Activated CD8-positive, alpha-beta memory T cell treated with anti-CD3 and anti-CD28 coated beads for 48 hours (primary cell): Measurements from ENCODE around the gene VPS50.
"Not testable (repeated sequence)": the region's sequence is repeated elsewhere in the genome, so short reads cannot be mapped to it uniquely, and the experiment has no call there.

Experiments used
- DNase-seq, 3 experiments: peaks; one replicate each; pipeline ENCODE4 v3.0.0-alpha.2; 2020; ENCODE audit warnings: low read depth in 2 of 3, low spot score in 2 of 3

Gene VPS50

GRCh38 chr7:93331706-93332105 is 99.5 kb downstream of the VPS50 start:
- no peak for DNase-seq

- no peak for DNase-seq
These were observed 100.0 kb downstream of the VPS50 start for GRCh38 chr7:93332172-93332571.

- no peak for DNase-seq
These were observed 104.9 kb downstream of the VPS50 start for GRCh38 chr7:93337052-93337451.

- DNase-seq: not testable (repeated sequence)
These were observed 110.0 kb downstream of the VPS50 start for GRCh38 chr7:93342178-93342577.

- DNase-seq: no peak
These were observed 118.2 kb downstream of the VPS50 start for GRCh38 chr7:93350338-93350737.

- no peak for DNase-seq
These were observed 120.7 kb downstream of the VPS50 start for GRCh38 chr7:93352881-93353280.

GRCh38 chr7:93354815-93355214 is 122.6 kb downstream of the VPS50 start:
- DNase-seq: no peak

- DNase-seq: no peak
These were observed 127.5 kb downstream of the VPS50 start for GRCh38 chr7:93359520-93360198.

GRCh38 chr7:93361853-93362252 is 129.7 kb downstream of the VPS50 start:
- no peak for DNase-seq

GRCh38 chr7:93364806-93365205 is 132.6 kb downstream of the VPS50 start:
- no peak for DNase-seq

GRCh38 chr7:93365341-93365740 is 133.2 kb downstream of the VPS50 start:
- DNase-seq: no peak

- DNase-seq: no peak
These were observed 134.7 kb downstream of the VPS50 start for GRCh38 chr7:93366816-93367215.

- no peak for DNase-seq
These were observed 135.1 kb downstream of the VPS50 start for GRCh38 chr7:93367254-93367653.

GRCh38 chr7:93370937-93371336 is 138.8 kb downstream of the VPS50 start:
- DNase-seq: not testable (repeated sequence)

- DNase-seq: no peak
These were observed 141.4 kb downstream of the VPS50 start for GRCh38 chr7:93373537-93373936.

- no peak for DNase-seq
These were observed 142.3 kb downstream of the VPS50 start for GRCh38 chr7:93374345-93374940.

GRCh38 chr7:93375603-93376002 is 143.4 kb downstream of the VPS50 start:
- DNase-seq: no peak

GRCh38 chr7:93378131-93378760 is 146.1 kb downstream of the VPS50 start:
- no peak for DNase-seq

- DNase-seq: no peak
These were observed 150.2 kb downstream of the VPS50 start for GRCh38 chr7:93382362-93382761.

- no peak for DNase-seq
These were observed 158.5 kb downstream of the VPS50 start for GRCh38 chr7:93390660-93391059.

- DNase-seq: no peak
These were observed 160.8 kb downstream of the VPS50 start for GRCh38 chr7:93392984-93393383.

- DNase-seq: no peak
These were observed 167.5 kb downstream of the VPS50 start for GRCh38 chr7:93399642-93400041.

GRCh38 chr7:93402944-93403343 is 170.8 kb downstream of the VPS50 start:
- no peak for DNase-seq
